ENCODE measurements around the gene GRIK1. TPM values are rescaled to one million over a fixed set of nuclear protein-coding genes. Genes with fewer than 3 reads are reported as not detected.

The GRIK1 gene
- total and polyA plus RNA-seq, 2 donors (not counting 1 experiment from before 2014, with no cell fraction given), result not detected

GRCh38 chr21:29860346-29860745 lies 79.5 kb downstream of the GRIK1 start:
- Histone ChIP-seq H3K9me3 (ENCODE audit: control extremely low read depth in 1 of 3, control insufficient read depth in 2 of 3, insufficient read depth in 1 of 3, low read length in 2 of 3) (no peaks in the 10 kb centered on the region), H3K4me2 (replicated peaks; ENCODE audit: low read depth, low read length, poor library complexity, severe bottlenecking) (no peak overlapping the region), H3K79me2 (ENCODE audit: control insufficient read depth, insufficient read depth, low read length) (no peaks in the 10 kb centered on the region), H3K27me3 (replicated peaks in 1 of 4; ENCODE audit: control extremely low read depth in 1 of 4, control insufficient read depth in 3 of 4, insufficient read depth in 4 of 4, low read length in 3 of 4) (no peaks in the 10 kb centered on the region), H3K36me3 (replicated peaks in 1 of 2; ENCODE audit: control extremely low read depth in 1 of 2, control insufficient read depth in 1 of 2, extremely low read depth in 1 of 2, insufficient read depth in 2 of 2, low read length in 1 of 2) (no peaks in the 10 kb centered on the region), H2AFZ (ENCODE audit: insufficient read depth, low read depth, low read length, poor library complexity, severe bottlenecking) (no peak overlapping the region), H3K27ac (ENCODE audit: low read length in 2 of 2) (no peak overlapping the region), H3K9ac (ENCODE audit: low read length) (no peak overlapping the region), H3K4me3 (ENCODE audit: control extremely low read depth in 1 of 5, extremely low read depth in 1 of 5, insufficient read depth in 1 of 5, low read depth in 2 of 5, low read length in 4 of 5) (no peak overlapping the region), H4K20me1 (ENCODE audit: control insufficient read depth, insufficient read depth, low read length, poor library complexity, severe bottlenecking) (no peaks in the 10 kb centered on the region), H3K4me1 (ENCODE audit: control insufficient read depth in 2 of 2, insufficient read depth in 2 of 2, low read length in 2 of 2) (no peaks in the 10 kb centered on the region)
- Mint-ChIP-seq H3K4me1 (no peaks in the 10 kb centered on the region), H3K27me3 (no peaks in the 10 kb centered on the region), H3K9me3 (ENCODE audit: insufficient read depth) (no peaks in the 10 kb centered on the region), H3K4me3 (no peak overlapping the region), H3K27ac (no peak overlapping the region)
- intact Hi-C loops (cut with micrococcal nuclease), result no loop called here
- POLR2A ChIA-PET, result no interaction called here
- no peak for TF ChIP-seq CTCF (IDR thresholded peaks at IDR 0.05)
- no peak for TF ChIP-seq EZH2 (IDR thresholded peaks at IDR 0.05; ENCODE audit: borderline replicate concordance, insufficient read depth, low read depth, low read length, poor library complexity, severe bottlenecking)
- WGBS (ENCODE audit: insufficient coverage), result no CpG with 5 or more reads among the region's 2 CpGs
- no peak for DNase-seq
- CTCF ChIA-PET, result interaction anchor here (0.5 kb wide), 1 partner anchor 10 kb away, joined by 3 read pairs; no protein-coding TSS in a partner anchor
- ATAC-seq (ENCODE audit: low read depth), result no peak

- Histone ChIP-seq H3K9ac (ENCODE audit: low read length) (no peak overlapping the region), H3K4me3 (ENCODE audit: control extremely low read depth in 1 of 5, extremely low read depth in 1 of 5, insufficient read depth in 1 of 5, low read depth in 2 of 5, low read length in 4 of 5) (no peak overlapping the region), H3K79me2 (ENCODE audit: control insufficient read depth, insufficient read depth, low read length) (no peaks in the 10 kb centered on the region), H3K36me3 (replicated peaks in 1 of 2; ENCODE audit: control extremely low read depth in 1 of 2, control insufficient read depth in 1 of 2, extremely low read depth in 1 of 2, insufficient read depth in 2 of 2, low read length in 1 of 2) (no peaks in the 10 kb centered on the region), H3K9me3 (ENCODE audit: control extremely low read depth in 1 of 3, control insufficient read depth in 2 of 3, insufficient read depth in 1 of 3, low read length in 2 of 3) (no peaks in the 10 kb centered on the region), H2AFZ (ENCODE audit: insufficient read depth, low read depth, low read length, poor library complexity, severe bottlenecking) (no peak overlapping the region), H4K20me1 (ENCODE audit: control insufficient read depth, insufficient read depth, low read length, poor library complexity, severe bottlenecking) (no peaks in the 10 kb centered on the region), H3K27ac (ENCODE audit: low read length in 2 of 2) (no peak overlapping the region), H3K4me2 (replicated peaks; ENCODE audit: low read depth, low read length, poor library complexity, severe bottlenecking) (no peak overlapping the region), H3K27me3 (replicated peaks in 1 of 4; ENCODE audit: control extremely low read depth in 1 of 4, control insufficient read depth in 3 of 4, insufficient read depth in 4 of 4, low read length in 3 of 4) (no peaks in the 10 kb centered on the region), H3K4me1 (ENCODE audit: control insufficient read depth in 2 of 2, insufficient read depth in 2 of 2, low read length in 2 of 2) (no peaks in the 10 kb centered on the region)
- TF ChIP-seq CTCF (IDR thresholded peaks at IDR 0.05), result no peak
- TF ChIP-seq EZH2 (IDR thresholded peaks at IDR 0.05; ENCODE audit: borderline replicate concordance, insufficient read depth, low read depth, low read length, poor library complexity, severe bottlenecking), result no peak
- H3K9me3 Mint-ChIP-seq (ENCODE audit: insufficient read depth), result no peaks in the 10 kb centered on the region
- ChIA-PET POLR2A (no interaction called here), CTCF (no interaction called here)
- H3K4me1 Mint-ChIP-seq, result no peaks in the 10 kb centered on the region
- H3K4me3 Mint-ChIP-seq, result no peak overlapping the region
- intact Hi-C loops (cut with micrococcal nuclease), result no loop called here
- no peak for ATAC-seq (ENCODE audit: low read depth)
- 94% methylated on average over 5 of the region's 6 CpGs for WGBS (ENCODE audit: insufficient coverage)
- no peak overlapping the region for H3K27ac Mint-ChIP-seq
- no peak for DNase-seq
- no peaks in the 10 kb centered on the region for H3K27me3 Mint-ChIP-seq
These were observed 82.6 kb downstream of the GRIK1 start for GRCh38 chr21:29857150-29857549.
